HepG2 (cell line): Measurements from ENCODE around the gene HUNK.

ENCODE experiments used
- NFE2L2 ChIP-seq: fragments of 150-350 bp; IDR thresholded peaks from 2 replicates; pipeline ENCODE4 v1.6.1; 2014; ENCODE audit warnings: low read length
- POLR2A ChIP-seq, 2 experiments: IDR thresholded peaks; 2 replicates each; pipeline ENCODE4 v1.6.1; 2011; ENCODE audit warnings: low read depth in 2 of 2, low read length in 2 of 2, mild to moderate bottlenecking in 1 of 2, moderate library complexity in 1 of 2; ENCODE audit not compliant: insufficient read depth in 1 of 2
- SIN3A ChIP-seq: IDR thresholded peaks from 2 replicates; pipeline ENCODE4 v1.6.1; 2011; ENCODE audit warnings: low read depth, mild to moderate bottlenecking, control low read depth, low read length, borderline replicate concordance
- ZNF782 ChIP-seq: sonication (generic); formaldehyde crosslinking; IDR thresholded peaks from 2 replicates; pipeline ENCODE4 v1.4.0; 2020; ENCODE audit warnings: missing genetic modification reagents, mild to moderate bottlenecking, borderline replicate concordance
- TF ChIP-seq, protein P1 (sequence below): sonication (generic); formaldehyde crosslinking; IDR thresholded peaks from 2 replicates; pipeline ENCODE4 v1.5.0; 2020; ENCODE audit warnings: mild to moderate bottlenecking, missing genetic modification reagents, moderate library complexity
- TF ChIP-seq, protein P2 (sequence below): sonication (generic); formaldehyde crosslinking; IDR thresholded peaks from 2 replicates; pipeline ENCODE4 v1.5.0; 2020; ENCODE audit warnings: missing genetic modification reagents, mild to moderate bottlenecking, borderline replicate concordance
- TF ChIP-seq, protein P3 (sequence below): sonication (generic); formaldehyde crosslinking; IDR thresholded peaks from 2 replicates; pipeline ENCODE4 v1.8.0; 2022; ENCODE audit warnings: mild to moderate bottlenecking, missing genetic modification reagents; ENCODE audit not compliant: insufficient replicate concordance
- TF ChIP-seq, protein P4 (sequence below): sonication (generic); formaldehyde crosslinking; IDR thresholded peaks from 2 replicates; pipeline ENCODE4 v1.5.0; 2020; ENCODE audit warnings: missing genetic modification reagents
- TF ChIP-seq, protein P5 (sequence below): sonication (generic); formaldehyde crosslinking; conservative IDR thresholded peaks from 2 replicates; pipeline ENCODE4 v1.4.0; 2020; ENCODE audit warnings: missing genetic modification reagents

DNA sequence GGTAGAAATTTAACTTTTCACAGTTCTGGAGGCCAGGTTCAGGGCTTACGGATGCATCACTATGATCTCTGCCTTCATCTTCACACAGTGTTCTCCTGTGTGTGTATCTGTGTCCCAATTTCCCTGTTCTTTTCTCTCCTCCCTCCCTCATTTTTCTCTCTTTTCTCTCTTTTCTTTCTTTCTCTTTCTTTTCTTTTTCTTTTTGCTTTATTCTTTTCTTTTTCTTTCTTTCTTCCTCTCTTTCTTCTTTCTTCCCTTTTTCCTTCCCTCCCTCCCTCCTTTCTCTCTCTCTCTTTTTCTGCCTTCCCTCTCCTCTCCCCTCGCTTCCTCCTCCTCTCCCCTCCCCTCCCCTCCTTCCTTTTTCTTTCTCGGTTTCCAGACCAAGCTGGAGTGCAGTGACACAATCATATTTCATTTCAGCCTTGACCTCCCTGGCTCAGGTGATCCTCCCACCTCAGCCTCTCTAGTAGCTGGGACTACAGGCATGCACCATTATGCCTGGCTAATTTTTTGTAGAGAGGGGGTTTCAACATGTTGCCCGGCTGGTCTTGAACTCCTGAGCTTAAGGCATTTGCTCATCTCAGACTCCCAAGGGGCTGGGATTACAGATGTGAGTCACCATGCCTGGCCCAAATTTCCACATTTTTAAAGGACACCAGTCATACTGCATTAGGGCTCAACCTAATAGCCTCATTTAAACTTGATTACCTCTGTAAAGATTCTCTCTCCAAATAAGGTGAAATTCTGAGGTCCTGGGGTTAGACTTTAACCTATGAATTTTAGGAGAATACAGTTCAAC lies 115.9 kb downstream of the HUNK start:
- TF ChIP-seq, protein P1, sequence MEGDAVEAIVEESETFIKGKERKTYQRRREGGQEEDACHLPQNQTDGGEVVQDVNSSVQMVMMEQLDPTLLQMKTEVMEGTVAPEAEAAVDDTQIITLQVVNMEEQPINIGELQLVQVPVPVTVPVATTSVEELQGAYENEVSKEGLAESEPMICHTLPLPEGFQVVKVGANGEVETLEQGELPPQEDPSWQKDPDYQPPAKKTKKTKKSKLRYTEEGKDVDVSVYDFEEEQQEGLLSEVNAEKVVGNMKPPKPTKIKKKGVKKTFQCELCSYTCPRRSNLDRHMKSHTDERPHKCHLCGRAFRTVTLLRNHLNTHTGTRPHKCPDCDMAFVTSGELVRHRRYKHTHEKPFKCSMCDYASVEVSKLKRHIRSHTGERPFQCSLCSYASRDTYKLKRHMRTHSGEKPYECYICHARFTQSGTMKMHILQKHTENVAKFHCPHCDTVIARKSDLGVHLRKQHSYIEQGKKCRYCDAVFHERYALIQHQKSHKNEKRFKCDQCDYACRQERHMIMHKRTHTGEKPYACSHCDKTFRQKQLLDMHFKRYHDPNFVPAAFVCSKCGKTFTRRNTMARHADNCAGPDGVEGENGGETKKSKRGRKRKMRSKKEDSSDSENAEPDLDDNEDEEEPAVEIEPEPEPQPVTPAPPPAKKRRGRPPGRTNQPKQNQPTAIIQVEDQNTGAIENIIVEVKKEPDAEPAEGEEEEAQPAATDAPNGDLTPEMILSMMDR (CRISPR knock-in tag) = no peak
- TF ChIP-seq POLR2A (IDR thresholded peaks at IDR 0.05; ENCODE audit: insufficient read depth in 1 of 2, low read depth in 2 of 2, low read length in 2 of 2) (no peak), NFE2L2 (no peak), ZNF782 (CRISPR knock-in tag) (no peak), SIN3A (no peak)
- TF ChIP-seq, protein P2, sequence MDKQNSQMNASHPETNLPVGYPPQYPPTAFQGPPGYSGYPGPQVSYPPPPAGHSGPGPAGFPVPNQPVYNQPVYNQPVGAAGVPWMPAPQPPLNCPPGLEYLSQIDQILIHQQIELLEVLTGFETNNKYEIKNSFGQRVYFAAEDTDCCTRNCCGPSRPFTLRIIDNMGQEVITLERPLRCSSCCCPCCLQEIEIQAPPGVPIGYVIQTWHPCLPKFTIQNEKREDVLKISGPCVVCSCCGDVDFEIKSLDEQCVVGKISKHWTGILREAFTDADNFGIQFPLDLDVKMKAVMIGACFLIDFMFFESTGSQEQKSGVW (CRISPR knock-in tag) = no peak
- TF ChIP-seq, protein P3, sequence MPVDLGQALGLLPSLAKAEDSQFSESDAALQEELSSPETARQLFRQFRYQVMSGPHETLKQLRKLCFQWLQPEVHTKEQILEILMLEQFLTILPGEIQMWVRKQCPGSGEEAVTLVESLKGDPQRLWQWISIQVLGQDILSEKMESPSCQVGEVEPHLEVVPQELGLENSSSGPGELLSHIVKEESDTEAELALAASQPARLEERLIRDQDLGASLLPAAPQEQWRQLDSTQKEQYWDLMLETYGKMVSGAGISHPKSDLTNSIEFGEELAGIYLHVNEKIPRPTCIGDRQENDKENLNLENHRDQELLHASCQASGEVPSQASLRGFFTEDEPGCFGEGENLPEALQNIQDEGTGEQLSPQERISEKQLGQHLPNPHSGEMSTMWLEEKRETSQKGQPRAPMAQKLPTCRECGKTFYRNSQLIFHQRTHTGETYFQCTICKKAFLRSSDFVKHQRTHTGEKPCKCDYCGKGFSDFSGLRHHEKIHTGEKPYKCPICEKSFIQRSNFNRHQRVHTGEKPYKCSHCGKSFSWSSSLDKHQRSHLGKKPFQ (CRISPR knock-in tag) = no peak
- TF ChIP-seq, protein P4, sequence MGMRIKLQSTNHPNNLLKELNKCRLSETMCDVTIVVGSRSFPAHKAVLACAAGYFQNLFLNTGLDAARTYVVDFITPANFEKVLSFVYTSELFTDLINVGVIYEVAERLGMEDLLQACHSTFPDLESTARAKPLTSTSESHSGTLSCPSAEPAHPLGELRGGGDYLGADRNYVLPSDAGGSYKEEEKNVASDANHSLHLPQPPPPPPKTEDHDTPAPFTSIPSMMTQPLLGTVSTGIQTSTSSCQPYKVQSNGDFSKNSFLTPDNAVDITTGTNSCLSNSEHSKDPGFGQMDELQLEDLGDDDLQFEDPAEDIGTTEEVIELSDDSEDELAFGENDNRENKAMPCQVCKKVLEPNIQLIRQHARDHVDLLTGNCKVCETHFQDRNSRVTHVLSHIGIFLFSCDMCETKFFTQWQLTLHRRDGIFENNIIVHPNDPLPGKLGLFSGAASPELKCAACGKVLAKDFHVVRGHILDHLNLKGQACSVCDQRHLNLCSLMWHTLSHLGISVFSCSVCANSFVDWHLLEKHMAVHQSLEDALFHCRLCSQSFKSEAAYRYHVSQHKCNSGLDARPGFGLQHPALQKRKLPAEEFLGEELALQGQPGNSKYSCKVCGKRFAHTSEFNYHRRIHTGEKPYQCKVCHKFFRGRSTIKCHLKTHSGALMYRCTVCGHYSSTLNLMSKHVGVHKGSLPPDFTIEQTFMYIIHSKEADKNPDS (CRISPR knock-in tag) = no peak
- TF ChIP-seq, protein P5, sequence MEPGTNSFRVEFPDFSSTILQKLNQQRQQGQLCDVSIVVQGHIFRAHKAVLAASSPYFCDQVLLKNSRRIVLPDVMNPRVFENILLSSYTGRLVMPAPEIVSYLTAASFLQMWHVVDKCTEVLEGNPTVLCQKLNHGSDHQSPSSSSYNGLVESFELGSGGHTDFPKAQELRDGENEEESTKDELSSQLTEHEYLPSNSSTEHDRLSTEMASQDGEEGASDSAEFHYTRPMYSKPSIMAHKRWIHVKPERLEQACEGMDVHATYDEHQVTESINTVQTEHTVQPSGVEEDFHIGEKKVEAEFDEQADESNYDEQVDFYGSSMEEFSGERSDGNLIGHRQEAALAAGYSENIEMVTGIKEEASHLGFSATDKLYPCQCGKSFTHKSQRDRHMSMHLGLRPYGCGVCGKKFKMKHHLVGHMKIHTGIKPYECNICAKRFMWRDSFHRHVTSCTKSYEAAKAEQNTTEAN (CRISPR knock-in tag) = no peak
